NCI-H2029 (cell line): ENCODE results near the gene NFKBIE.

Source experiments
- DNase-seq: peaks from one replicate; lab custom pipeline; 2025; lab: John Stamatoyannopoulos, UW

Gene NFKBIE

GRCh38 chr6:44257753-44258324, 7.5 kb downstream of the NFKBIE start:
- no peak for DNase-seq

GRCh38 chr6:44257025-44257752, 8.2 kb downstream of the NFKBIE start, which contains the start of gene SLC35B2:
TSS of gene SLC35B2 (minus strand) at chr6:44257528. CDS start at chr6:44257410, 118 bp downstream.
- peak; percentile 24 for DNase-seq

- DNase-seq = no peak
Observed at GRCh38 chr6:44256775-44257024, 8.7 kb downstream of the NFKBIE start.

DNA sequence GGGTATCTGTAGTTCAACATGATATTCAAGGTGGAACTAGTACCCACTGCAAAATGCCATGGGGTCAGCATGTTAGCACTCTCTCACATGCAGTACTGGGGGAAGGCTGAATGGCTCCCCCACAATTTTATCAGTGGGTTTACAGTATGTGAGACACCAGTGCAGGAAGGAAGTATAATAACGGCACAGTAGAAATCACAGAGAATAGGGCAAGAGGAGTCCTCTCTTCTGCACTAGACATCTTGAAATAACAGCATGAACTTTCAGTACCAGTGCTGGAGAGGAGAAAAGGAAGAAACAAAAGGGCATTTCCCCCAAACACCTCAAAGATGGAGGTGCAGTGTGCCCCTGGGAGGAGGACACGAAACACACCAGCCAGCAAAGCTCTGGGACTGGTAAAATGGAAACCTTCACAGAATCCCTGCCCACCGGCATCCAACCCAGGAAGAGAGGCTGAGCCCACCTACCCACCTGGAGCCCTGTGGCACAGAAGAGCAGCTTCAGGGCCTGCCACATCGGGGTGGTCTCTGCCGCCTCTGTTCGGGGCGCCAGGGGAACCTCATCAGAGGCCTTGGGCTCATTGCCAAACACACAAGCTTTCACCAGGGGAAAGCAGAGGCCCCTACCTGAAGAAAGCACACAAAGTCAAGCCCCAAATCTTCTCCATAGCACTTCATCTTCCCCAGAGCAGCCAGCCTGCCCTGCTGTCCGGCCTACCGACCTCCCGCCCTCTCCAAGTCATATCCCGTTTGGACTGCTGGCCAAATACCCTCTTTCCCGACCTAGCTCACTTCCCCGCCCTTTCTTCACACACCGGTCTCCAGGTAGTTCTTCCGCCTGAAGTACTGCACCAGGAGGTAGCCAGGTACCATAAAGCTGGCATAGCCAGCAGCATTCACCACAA, 9.2 kb downstream of the NFKBIE start:
- DNase-seq = no peak

- no peak for DNase-seq
Observed at GRCh38 chr6:44255105-44255808, 10.1 kb downstream of the NFKBIE start.

- no peak for DNase-seq
Observed at GRCh38 chr6:44254191-44255104, 10.9 kb downstream of the NFKBIE start.

DNA sequence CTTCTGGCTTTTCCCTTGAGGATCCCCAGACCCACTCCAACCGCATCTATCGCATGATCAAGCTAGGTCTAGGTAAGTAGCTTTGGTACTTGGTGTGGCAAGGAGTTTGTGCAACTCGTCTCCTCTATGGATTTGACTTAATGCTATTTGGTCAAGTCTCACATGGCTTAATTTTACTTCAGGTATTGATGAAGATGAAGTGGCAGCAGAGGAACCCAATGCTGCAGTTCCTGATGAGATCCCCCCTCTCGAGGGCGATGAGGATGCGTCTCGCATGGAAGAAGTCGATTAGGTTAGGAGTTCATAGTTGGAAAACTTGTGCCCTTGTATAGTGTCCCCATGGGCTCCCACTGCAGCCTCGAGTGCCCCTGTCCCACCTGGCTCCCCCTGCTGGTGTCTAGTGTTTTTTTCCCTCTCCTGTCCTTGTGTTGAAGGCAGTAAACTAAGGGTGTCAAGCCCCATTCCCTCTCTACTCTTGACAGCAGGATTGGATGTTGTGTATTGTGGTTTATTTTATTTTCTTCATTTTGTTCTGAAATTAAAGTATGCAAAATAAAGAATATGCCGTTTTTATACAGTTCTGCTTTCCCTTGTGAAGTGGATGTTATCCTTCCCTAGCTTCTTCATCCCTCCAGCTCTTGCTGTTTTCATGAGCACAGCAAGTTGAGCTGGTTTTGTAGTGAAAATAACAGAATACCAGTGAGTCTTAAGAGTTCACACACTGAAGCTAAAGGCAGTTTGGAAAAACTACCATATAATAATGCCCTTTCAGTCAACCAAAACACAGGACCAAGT, 11.8 kb downstream of the NFKBIE start:
- no peak for DNase-seq

- DNase-seq = no peak
Observed at GRCh38 chr6:44251576-44252524, 13.5 kb downstream of the NFKBIE start.

DNA sequence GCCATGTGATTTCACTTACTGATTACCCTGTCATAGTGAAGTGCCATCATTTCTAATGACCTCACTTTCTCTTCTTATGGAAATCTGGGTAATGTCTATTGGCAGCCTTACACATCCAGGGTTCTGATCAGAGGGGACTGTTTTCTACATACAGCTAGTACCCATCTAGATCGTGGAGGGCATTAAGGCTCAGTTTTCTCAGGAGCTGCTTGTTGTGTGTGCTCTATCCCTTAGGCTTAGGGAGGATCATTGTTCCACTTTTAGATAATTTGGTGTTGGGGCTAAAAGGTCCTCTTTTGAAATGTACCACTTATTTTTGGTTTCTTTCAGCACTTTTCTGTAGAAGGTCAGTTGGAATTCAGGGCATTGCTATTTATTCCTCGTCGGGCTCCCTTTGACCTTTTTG, 14.6 kb downstream of the NFKBIE start:
- DNase-seq = no peak

GRCh38 chr6:44250067-44250717, 15.2 kb downstream of the NFKBIE start:
- no peak for DNase-seq

DNA sequence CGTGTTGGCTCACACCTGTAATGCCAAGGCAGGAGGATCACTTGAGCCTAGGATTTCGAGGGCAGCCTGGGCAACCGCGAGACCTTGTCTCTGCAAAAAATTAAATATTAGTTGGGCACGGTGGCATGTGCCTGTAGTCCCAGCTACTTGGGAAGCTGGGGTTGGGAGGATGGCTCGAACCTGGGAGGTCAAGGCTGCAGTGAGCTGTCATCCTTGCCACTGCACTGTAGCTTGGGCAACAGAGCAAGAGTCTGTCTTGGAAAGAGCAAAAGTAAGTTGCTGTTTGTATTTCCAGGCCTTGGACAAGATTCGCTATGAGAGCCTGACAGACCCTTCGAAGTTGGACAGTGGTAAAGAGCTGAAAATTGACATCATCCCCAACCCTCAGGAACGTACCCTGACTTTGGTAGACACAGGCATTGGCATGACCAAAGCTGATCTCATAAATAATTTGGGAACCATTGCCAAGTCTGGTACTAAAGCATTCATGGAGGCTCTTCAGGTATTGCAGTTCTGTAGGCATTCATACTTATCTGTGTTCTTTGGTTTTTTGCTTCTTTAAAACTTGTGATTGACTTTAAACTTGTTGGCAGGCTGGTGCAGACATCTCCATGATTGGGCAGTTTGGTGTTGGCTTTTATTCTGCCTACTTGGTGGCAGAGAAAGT, 16.1 kb downstream of the NFKBIE start:
- DNase-seq = no peak

GRCh38 chr6:44248579-44248978, 16.8 kb downstream of the NFKBIE start:
- no peak for DNase-seq

DNA sequence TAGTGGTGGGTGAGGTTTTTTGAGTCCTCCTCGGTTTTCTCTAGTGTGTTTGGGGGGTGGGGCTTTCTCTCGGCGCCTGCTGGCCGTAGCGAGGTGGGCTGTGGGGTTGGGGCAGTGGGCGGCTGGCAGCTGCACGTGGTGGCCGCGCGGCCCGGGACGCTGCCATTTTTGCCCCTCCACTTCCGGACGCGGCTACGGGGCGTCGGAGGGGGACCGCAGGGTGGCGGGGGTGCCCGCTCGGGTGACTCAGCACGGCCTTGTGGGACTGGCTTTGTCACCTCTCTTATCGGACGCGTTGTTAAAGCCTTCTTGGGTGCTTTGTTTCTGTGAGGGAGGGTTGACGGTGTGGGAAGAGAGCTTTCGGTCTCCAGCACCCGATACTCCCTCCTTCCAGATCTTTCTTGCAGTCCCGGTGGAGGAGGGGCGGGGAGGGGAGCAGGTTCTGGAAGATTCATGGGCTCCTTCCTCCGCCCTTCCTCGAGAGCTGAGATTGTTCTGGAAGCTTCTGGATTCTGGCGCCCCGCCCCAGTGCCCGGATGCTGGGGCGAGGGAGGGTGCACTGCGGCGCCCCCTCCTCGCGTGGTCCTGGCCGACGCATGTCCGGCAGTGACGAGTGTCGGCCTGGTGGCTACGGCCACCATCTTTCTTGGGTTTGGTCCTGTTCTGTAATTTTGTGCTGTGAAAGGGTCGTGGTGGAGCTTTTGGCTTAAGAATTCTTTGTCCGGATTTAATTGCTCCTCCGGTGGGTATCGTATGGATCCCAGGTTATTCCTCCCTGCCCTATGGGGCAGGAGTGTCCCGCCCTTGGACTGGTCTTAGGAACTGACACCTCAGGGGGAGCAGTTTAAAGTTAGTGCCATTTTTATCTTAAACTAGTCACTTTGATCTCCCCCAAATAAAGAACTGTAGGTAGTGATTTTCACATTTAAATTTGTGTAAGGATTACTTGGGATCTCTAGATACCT, 17.7 kb downstream of the NFKBIE start:
- DNase-seq = no peak

DNA sequence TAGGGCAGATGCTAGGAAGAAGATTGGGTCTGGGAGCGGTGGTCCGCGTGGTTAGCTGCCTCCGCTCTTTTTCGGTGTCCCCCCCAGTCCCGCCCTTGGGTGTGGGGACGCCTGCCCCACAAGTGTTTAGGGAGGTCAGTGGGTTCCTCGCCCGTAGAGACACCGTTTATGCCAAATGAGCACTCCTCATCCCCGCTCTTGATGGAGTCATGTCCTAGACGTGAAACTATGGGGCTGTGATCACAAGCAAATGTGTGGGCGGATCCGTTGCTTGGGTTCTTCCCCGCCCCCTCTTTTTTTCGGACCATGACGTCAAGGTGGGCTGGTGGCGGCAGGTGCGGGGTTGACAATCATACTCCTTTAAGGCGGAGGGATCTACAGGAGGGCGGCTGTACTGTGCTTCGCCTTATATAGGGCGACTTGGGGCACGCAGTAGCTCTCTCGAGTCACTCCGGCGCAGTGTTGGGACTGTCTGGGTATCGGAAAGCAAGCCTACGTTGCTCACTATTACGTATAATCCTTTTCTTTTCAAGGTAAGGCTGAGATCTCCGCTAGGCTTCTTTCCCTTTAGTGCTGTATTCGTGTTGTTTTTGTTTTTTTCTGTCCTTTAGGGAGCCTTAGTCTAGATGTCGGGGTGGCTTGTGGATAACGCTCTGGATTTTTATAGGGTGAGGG, 18.6 kb downstream of the NFKBIE start, which contains the start of gene HSP90AB1:
TSS of gene HSP90AB1 (plus strand) at position 439 of the 675 bp plus-strand sequence. CDS start 1,529 bp downstream, outside the sequence.
- peak; percentile 98 for DNase-seq

DNA sequence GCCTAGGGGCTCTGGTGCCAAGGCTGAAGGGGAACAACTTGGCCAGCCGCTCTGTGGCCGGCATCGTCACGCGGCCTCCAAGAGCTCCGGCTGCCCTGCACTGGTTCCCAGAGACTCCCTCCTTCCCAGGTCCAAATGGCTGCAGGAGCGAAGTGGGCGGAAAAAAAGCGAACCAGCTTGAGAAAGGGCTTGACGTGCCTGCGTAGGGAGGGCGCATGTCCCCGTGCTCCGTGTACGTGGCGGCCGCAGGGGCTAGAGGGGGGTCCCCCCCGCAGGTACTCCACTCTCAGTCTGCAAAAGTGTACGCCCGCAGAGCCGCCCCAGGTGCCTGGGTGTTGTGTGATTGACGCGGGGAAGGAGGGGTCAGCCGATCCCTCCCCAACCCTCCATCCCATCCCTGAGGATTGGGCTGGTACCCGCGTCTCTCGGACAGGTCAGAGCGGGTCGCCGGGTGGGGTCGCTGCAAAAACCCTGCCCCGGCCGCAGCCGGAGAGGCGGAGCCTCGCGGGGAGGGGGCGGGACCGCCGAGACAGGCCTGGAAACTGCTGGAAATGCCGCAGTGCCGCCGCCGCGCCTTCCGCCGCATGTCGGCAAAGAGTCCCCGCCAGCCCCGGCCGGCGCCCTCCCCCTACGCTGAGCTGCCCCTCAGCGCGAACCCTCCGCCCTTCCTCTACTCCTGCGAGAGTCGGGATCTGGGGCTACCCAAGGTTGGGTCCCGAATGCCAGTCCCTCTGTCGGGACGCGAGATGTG, 19.3 kb downstream of the NFKBIE start:
- peak; percentile 60 for DNase-seq
